ENCODE results near the gene LILRB3. TPM values are rescaled to one million over a fixed set of nuclear protein-coding genes. Genes with fewer than 3 reads are reported as not detected.

The LILRB3 gene
- total RNA-seq, 2 donors from 2014 or later, result 0.44 to 4.1 TPM

GRCh38 chr19:54191811-54192453, 30.9 kb downstream of the LILRB3 start:
- Histone ChIP-seq H3K4me3 (peak overlapping the region; percentile 60), H3K4me1 (peaks cover 13% of the 10 kb centered on the region), H3K27ac (peak overlapping the region; percentile 99), H3K9ac (ENCODE audit: low read depth in 2 of 2, low read length in 2 of 2) (peak overlapping the region; percentile 95 to 96), H3K27me3 (no peaks in the 10 kb centered on the region), H3K9me3 (no peaks in the 10 kb centered on the region), H3K36me3 (no peaks in the 10 kb centered on the region)
- no peak for TF ChIP-seq CTCF (IDR thresholded peaks at IDR 0.05)
- intact Hi-C loops (cut with DNase I), result no loop called here
- no peak for DNase-seq

DNA sequence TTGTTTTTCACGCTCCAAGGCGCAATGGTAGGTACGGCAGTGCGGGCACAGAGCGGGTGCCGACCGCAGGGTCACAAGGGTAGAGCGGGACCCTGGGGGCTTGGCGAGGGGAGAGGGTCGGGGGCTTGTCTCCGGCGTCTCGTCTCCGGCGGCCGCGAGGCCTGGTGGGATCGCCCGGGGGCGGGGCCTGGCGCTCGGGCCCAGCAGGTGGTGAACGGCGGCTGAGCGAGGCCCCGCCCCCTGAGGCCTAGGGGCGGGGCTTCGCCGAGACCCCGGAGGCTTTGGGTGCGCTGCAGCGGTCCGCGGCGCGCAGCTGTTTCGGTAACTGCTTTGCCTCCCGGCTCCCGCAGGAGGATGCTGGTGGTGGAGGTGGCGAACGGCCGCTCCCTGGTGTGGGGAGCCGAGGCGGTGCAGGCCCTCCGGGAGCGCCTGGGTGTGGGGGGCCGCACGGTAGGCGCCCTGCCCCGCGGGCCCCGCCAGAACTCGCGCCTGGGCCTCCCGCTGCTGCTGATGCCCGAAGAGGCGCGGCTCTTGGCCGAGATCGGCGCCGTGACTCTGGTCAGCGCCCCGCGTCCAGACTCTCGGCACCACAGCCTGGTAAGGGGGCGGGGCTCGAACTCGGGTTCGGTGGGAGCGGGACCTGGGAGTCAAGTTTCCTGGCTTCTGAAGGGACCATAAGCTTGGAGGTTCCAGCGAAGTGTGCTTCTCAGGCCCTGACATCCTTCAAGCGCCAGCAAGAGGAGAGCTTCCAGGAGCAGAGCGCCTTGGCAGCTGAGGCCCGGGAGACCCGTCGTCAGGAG, 31.6 kb downstream of the LILRB3 start, which contains the start of gene TSEN34:
Gene TSEN34 (plus strand): TSS at position 298 of the 800 bp plus-strand sequence. CDS start 57 bp downstream, at position 355.
- no peaks in the 10 kb centered on the region for H3K36me3 ChIP-seq
- H3K9ac ChIP-seq (ENCODE audit: low read depth in 2 of 2, low read length in 2 of 2), result peak within 1 kb of the TSS; percentile 95 to 96
- intact Hi-C loops (cut with DNase I), result no loop called here
- peak; percentile 88 for DNase-seq
- no peaks in the 10 kb centered on the region for H3K27me3 ChIP-seq
- H3K9me3 ChIP-seq, result no peaks in the 10 kb centered on the region
- peaks cover 13% of the 10 kb centered on the region for H3K4me1 ChIP-seq
- TF ChIP-seq CTCF (IDR thresholded peaks at IDR 0.05), result no peak
- peak within 1 kb of the TSS; percentile 60 for H3K4me3 ChIP-seq
- peak within 1 kb of the TSS; percentile 99 for H3K27ac ChIP-seq

DNA sequence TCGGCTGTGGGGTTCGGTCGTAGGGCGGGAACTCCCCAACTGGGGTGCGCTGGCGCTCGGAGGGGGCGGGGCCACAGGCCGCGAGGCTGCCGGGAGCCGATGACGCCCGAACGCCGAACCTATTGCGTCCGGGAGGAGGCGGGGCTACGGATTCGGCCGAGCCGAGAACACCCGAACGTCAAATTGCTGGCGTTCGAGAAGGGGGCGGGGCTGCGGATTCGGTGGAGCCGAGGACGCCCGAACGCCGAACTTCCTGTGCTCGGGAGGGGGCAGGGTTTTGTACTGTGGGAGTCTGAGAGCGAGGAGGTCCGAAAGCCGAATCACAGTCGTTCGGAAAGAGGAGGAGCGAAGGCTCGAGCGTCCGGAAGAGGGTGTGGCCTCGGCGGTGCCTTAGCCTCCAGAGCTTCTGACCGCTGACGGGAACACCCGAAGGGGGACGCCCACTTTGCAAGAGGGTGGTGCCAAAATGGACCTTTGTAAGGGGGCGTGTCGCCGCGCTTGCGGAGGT, 32.2 kb downstream of the LILRB3 start:
- Histone ChIP-seq H3K27ac (peak overlapping the region; percentile 99), H3K4me1 (peaks cover 13% of the 10 kb centered on the region), H3K9ac (ENCODE audit: low read depth in 2 of 2, low read length in 2 of 2) (peak overlapping the region; percentile 95 to 96), H3K36me3 (no peaks in the 10 kb centered on the region), H3K9me3 (no peaks in the 10 kb centered on the region), H3K4me3 (peak overlapping the region; percentile 60), H3K27me3 (no peaks in the 10 kb centered on the region)
- peak; percentile 99 for DNase-seq
- intact Hi-C loops (cut with DNase I), result no loop called here
- TF ChIP-seq CTCF (IDR thresholded peaks at IDR 0.05), result no peak

- Histone ChIP-seq H3K9me3 (no peaks in the 10 kb centered on the region), H3K27ac (peak overlapping the region; percentile 99), H3K4me1 (peaks cover 13% of the 10 kb centered on the region), H3K36me3 (no peaks in the 10 kb centered on the region), H3K27me3 (no peaks in the 10 kb centered on the region), H3K9ac (ENCODE audit: low read depth in 2 of 2, low read length in 2 of 2) (peak overlapping the region; percentile 56 to 79), H3K4me3 (peak overlapping the region; percentile 73)
- intact Hi-C loops (cut with DNase I), result no loop called here
- TF ChIP-seq CTCF (IDR thresholded peaks at IDR 0.05), result no peak
- DNase-seq, result peak; percentile 100
Observed at GRCh38 chr19:54189735-54190502, 32.9 kb downstream of the LILRB3 start.

GRCh38 chr19:54189145-54189734, 33.6 kb downstream of the LILRB3 start, which contains the start of gene MBOAT7:
MBOAT7 (minus strand) TSS chr19:54189580; CDS start chr19:54188508, 1,072 bp downstream.
- H3K9ac ChIP-seq (ENCODE audit: low read depth in 2 of 2, low read length in 2 of 2), result peak within 1 kb of the TSS; percentile 85 to 90
- peak within 1 kb of the TSS; percentile 73 for H3K4me3 ChIP-seq
- peaks cover 13% of the 10 kb centered on the region for H3K4me1 ChIP-seq
- DNase-seq, result no peak
- H3K36me3 ChIP-seq, result no peaks in the 10 kb centered on the region
- no peaks in the 10 kb centered on the region for H3K9me3 ChIP-seq
- no peak for TF ChIP-seq CTCF (IDR thresholded peaks at IDR 0.05)
- no peaks in the 10 kb centered on the region for H3K27me3 ChIP-seq
- intact Hi-C loops (cut with DNase I), result no loop called here
- peak within 1 kb of the TSS; percentile 99 for H3K27ac ChIP-seq

All from colonic mucosa (tissue), 4 donors.